Measurements from ENCODE around the gene TEX30.

TEX30 gene

GRCh38 chr13:102777736-102778135, 4.2 kb upstream of the TEX30 start:
- WGBS, 2 donors (ENCODE audit: extremely low coverage in 2 of 2, insufficient read length in 2 of 2, insufficient replicate concordance in 1 of 2): no CpG with 5 or more reads among the region's 3 CpGs
- H2BK5ac ChIP-seq (ENCODE audit: low read length): no peak overlapping the region
- DNase-seq (ENCODE audit: low spot score): no peak
- no peak overlapping the region for H3K27ac ChIP-seq (replicated peaks; ENCODE audit: low read length)
- no peak overlapping the region for H2AFZ ChIP-seq (ENCODE audit: low read length)
- H3K79me1 ChIP-seq (ENCODE audit: low read depth, low read length): peaks cover 6% of the 10 kb centered on the region
- no peak overlapping the region for H3K4me2 ChIP-seq (ENCODE audit: insufficient read depth, low read length, poor library complexity, severe bottlenecking)
- no peak overlapping the region for H2BK12ac ChIP-seq (ENCODE audit: low read length)
- H3K14ac ChIP-seq (ENCODE audit: low read length): no peak overlapping the region
- H2BK120ac ChIP-seq (ENCODE audit: low read depth, low read length): no peak overlapping the region
- H3K9ac ChIP-seq (ENCODE audit: low read depth, low read length, poor library complexity): no peak overlapping the region
- H4K8ac ChIP-seq (ENCODE audit: low read depth, low read length): no peak overlapping the region
- H3K4me3 ChIP-seq (ENCODE audit: low read length in 2 of 2): no peak overlapping the region
- H2BK15ac ChIP-seq (ENCODE audit: low read length): no peak overlapping the region
- no peak overlapping the region for H4K91ac ChIP-seq (ENCODE audit: low read depth, low read length, poor library complexity)
- no peak overlapping the region for H2AK5ac ChIP-seq (ENCODE audit: low read depth, low read length)
- H3K27me3 ChIP-seq (ENCODE audit: control insufficient read depth in 3 of 3, insufficient read depth in 3 of 3, low read depth in 1 of 3, low read length in 3 of 3): peaks cover 0 to 3% (median 0%) of the 10 kb centered on the region in 3 experiments
- H3K18ac ChIP-seq (ENCODE audit: low read length): no peak overlapping the region
- H3K36me3 ChIP-seq (replicated peaks in 1 of 2; ENCODE audit: control insufficient read depth in 2 of 2, insufficient read depth in 2 of 2, low read length in 2 of 2): peaks cover 0 to 11% of the 10 kb centered on the region in 2 donors
- H3K4me1 ChIP-seq (ENCODE audit: control insufficient read depth in 2 of 2, insufficient read depth in 1 of 2, low read depth in 1 of 2, low read length in 2 of 2): peaks cover 0 to 5% of the 10 kb centered on the region in 2 donors
- H3K9me3 ChIP-seq (replicated peaks in 1 of 2; ENCODE audit: control insufficient read depth in 2 of 2, insufficient read depth in 1 of 2, low read depth in 1 of 2, low read length in 2 of 2): peaks cover 6 to 11% of the 10 kb centered on the region in 2 donors
- H3K4ac ChIP-seq (ENCODE audit: low read length): no peak overlapping the region
- H3K23ac ChIP-seq (ENCODE audit: low read depth, low read length, poor library complexity): no peak overlapping the region

GRCh38 chr13:102776271-102776670, 2.7 kb upstream of the TEX30 start:
- no peak overlapping the region for H3K4me3 ChIP-seq (ENCODE audit: low read length in 2 of 2)
- H2BK15ac ChIP-seq (ENCODE audit: low read length): no peak overlapping the region
- H3K36me3 ChIP-seq (replicated peaks in 1 of 2; ENCODE audit: control insufficient read depth in 2 of 2, insufficient read depth in 2 of 2, low read length in 2 of 2): no peaks in the 10 kb centered on the region
- H2AFZ ChIP-seq (ENCODE audit: low read length): no peak overlapping the region
- no peak for DNase-seq (ENCODE audit: low spot score)
- no peak overlapping the region for H3K4me2 ChIP-seq (ENCODE audit: insufficient read depth, low read length, poor library complexity, severe bottlenecking)
- H3K4ac ChIP-seq (ENCODE audit: low read length): no peak overlapping the region
- H3K27ac ChIP-seq (replicated peaks; ENCODE audit: low read length): no peak overlapping the region
- H3K14ac ChIP-seq (ENCODE audit: low read length): no peak overlapping the region
- H3K27me3 ChIP-seq (ENCODE audit: control insufficient read depth in 3 of 3, insufficient read depth in 3 of 3, low read depth in 1 of 3, low read length in 3 of 3): peaks cover 0 to 3% (median 0%) of the 10 kb centered on the region in 3 experiments
- WGBS, 2 donors (ENCODE audit: extremely low coverage in 2 of 2, insufficient read length in 2 of 2, insufficient replicate concordance in 1 of 2): no CpG with 5 or more reads among the region's 2 CpGs
- no peak overlapping the region for H3K9ac ChIP-seq (ENCODE audit: low read depth, low read length, poor library complexity)
- H3K18ac ChIP-seq (ENCODE audit: low read length): no peak overlapping the region
- H3K79me1 ChIP-seq (ENCODE audit: low read depth, low read length): peaks cover 5% of the 10 kb centered on the region
- no peak overlapping the region for H2BK12ac ChIP-seq (ENCODE audit: low read length)
- peaks cover 0 to 7% of the 10 kb centered on the region in 2 donors for H3K4me1 ChIP-seq (ENCODE audit: control insufficient read depth in 2 of 2, insufficient read depth in 1 of 2, low read depth in 1 of 2, low read length in 2 of 2)
- H3K23ac ChIP-seq (ENCODE audit: low read depth, low read length, poor library complexity): no peak overlapping the region
- no peak overlapping the region for H2BK5ac ChIP-seq (ENCODE audit: low read length)
- H2BK120ac ChIP-seq (ENCODE audit: low read depth, low read length): no peak overlapping the region
- H3K9me3 ChIP-seq (replicated peaks in 1 of 2; ENCODE audit: control insufficient read depth in 2 of 2, insufficient read depth in 1 of 2, low read depth in 1 of 2, low read length in 2 of 2): peaks cover 0 to 3% of the 10 kb centered on the region in 2 donors
- no peak overlapping the region for H4K91ac ChIP-seq (ENCODE audit: low read depth, low read length, poor library complexity)
- no peak overlapping the region for H4K8ac ChIP-seq (ENCODE audit: low read depth, low read length)
- no peak overlapping the region for H2AK5ac ChIP-seq (ENCODE audit: low read depth, low read length)

GRCh38 chr13:102774591-102775520, 1.3 kb upstream of the TEX30 start:
- H4K8ac ChIP-seq (ENCODE audit: low read depth, low read length): peak overlapping the region; percentile 89
- no peak overlapping the region for H3K18ac ChIP-seq (ENCODE audit: low read length)
- no peaks in the 10 kb centered on the region for H3K36me3 ChIP-seq (replicated peaks in 1 of 2; ENCODE audit: control insufficient read depth in 2 of 2, insufficient read depth in 2 of 2, low read length in 2 of 2)
- H3K23ac ChIP-seq (ENCODE audit: low read depth, low read length, poor library complexity): no peak overlapping the region
- peaks cover 0 to 3% of the 10 kb centered on the region in 2 donors for H3K9me3 ChIP-seq (replicated peaks in 1 of 2; ENCODE audit: control insufficient read depth in 2 of 2, insufficient read depth in 1 of 2, low read depth in 1 of 2, low read length in 2 of 2)
- no CpG with 5 or more reads among the region's 14 CpGs for WGBS, 2 donors (ENCODE audit: extremely low coverage in 2 of 2, insufficient read length in 2 of 2, insufficient replicate concordance in 1 of 2)
- H3K79me1 ChIP-seq (ENCODE audit: low read depth, low read length): peaks cover 5% of the 10 kb centered on the region
- DNase-seq (ENCODE audit: low spot score): no peak
- H2BK5ac ChIP-seq (ENCODE audit: low read length): no peak overlapping the region
- peak overlapping the region; percentile 30 for H2AFZ ChIP-seq (ENCODE audit: low read length)
- no peak overlapping the region for H3K27ac ChIP-seq (replicated peaks; ENCODE audit: low read length)
- no peak overlapping the region for H3K4me2 ChIP-seq (ENCODE audit: insufficient read depth, low read length, poor library complexity, severe bottlenecking)
- peak overlapping the region; percentile 25 for H3K14ac ChIP-seq (ENCODE audit: low read length)
- H2BK15ac ChIP-seq (ENCODE audit: low read length): no peak overlapping the region
- no peak overlapping the region for H2BK12ac ChIP-seq (ENCODE audit: low read length)
- peak overlapping the region; percentile 2 for H2AK5ac ChIP-seq (ENCODE audit: low read depth, low read length)
- no peak overlapping the region for H3K4me3 ChIP-seq (ENCODE audit: low read length in 2 of 2)
- H2BK120ac ChIP-seq (ENCODE audit: low read depth, low read length): no peak overlapping the region
- H3K9ac ChIP-seq (ENCODE audit: low read depth, low read length, poor library complexity): no peak overlapping the region
- H3K4me1 ChIP-seq (ENCODE audit: control insufficient read depth in 2 of 2, insufficient read depth in 1 of 2, low read depth in 1 of 2, low read length in 2 of 2): peaks cover 0 to 7% of the 10 kb centered on the region in 2 donors
- no peak overlapping the region for H3K4ac ChIP-seq (ENCODE audit: low read length)
- H3K27me3 ChIP-seq (ENCODE audit: control insufficient read depth in 3 of 3, insufficient read depth in 3 of 3, low read depth in 1 of 3, low read length in 3 of 3): peaks cover 0 to 3% (median 0%) of the 10 kb centered on the region in 3 experiments
- H4K91ac ChIP-seq (ENCODE audit: low read depth, low read length, poor library complexity): no peak overlapping the region

- H3K4me3 ChIP-seq (ENCODE audit: low read length in 2 of 2): peak overlapping the region in 1 of 2 donors; percentile 73
- no peak overlapping the region for H3K23ac ChIP-seq (ENCODE audit: low read depth, low read length, poor library complexity)
- H2BK5ac ChIP-seq (ENCODE audit: low read length): no peak overlapping the region
- peak overlapping the region; percentile 36 for H2BK12ac ChIP-seq (ENCODE audit: low read length)
- no peak overlapping the region for H4K91ac ChIP-seq (ENCODE audit: low read depth, low read length, poor library complexity)
- peak overlapping the region; percentile 30 for H2AFZ ChIP-seq (ENCODE audit: low read length)
- H3K4me1 ChIP-seq (ENCODE audit: control insufficient read depth in 2 of 2, insufficient read depth in 1 of 2, low read depth in 1 of 2, low read length in 2 of 2): peaks cover 0 to 7% of the 10 kb centered on the region in 2 donors
- peaks cover 5% of the 10 kb centered on the region for H3K79me1 ChIP-seq (ENCODE audit: low read depth, low read length)
- peak overlapping the region; percentile 53 for H3K9ac ChIP-seq (ENCODE audit: low read depth, low read length, poor library complexity)
- no peak overlapping the region for H2BK120ac ChIP-seq (ENCODE audit: low read depth, low read length)
- no peaks in the 10 kb centered on the region for H3K36me3 ChIP-seq (replicated peaks in 1 of 2; ENCODE audit: control insufficient read depth in 2 of 2, insufficient read depth in 2 of 2, low read length in 2 of 2)
- H3K4ac ChIP-seq (ENCODE audit: low read length): no peak overlapping the region
- H2BK15ac ChIP-seq (ENCODE audit: low read length): no peak overlapping the region
- peaks cover 0 to 3% of the 10 kb centered on the region in 2 donors for H3K9me3 ChIP-seq (replicated peaks in 1 of 2; ENCODE audit: control insufficient read depth in 2 of 2, insufficient read depth in 1 of 2, low read depth in 1 of 2, low read length in 2 of 2)
- H4K8ac ChIP-seq (ENCODE audit: low read depth, low read length): peak overlapping the region; percentile 89
- H3K27ac ChIP-seq (replicated peaks; ENCODE audit: low read length): no peak overlapping the region
- H3K27me3 ChIP-seq (ENCODE audit: control insufficient read depth in 3 of 3, insufficient read depth in 3 of 3, low read depth in 1 of 3, low read length in 3 of 3): peaks cover 0 to 3% (median 0%) of the 10 kb centered on the region in 3 experiments
- H3K4me2 ChIP-seq (ENCODE audit: insufficient read depth, low read length, poor library complexity, severe bottlenecking): no peak overlapping the region
- H3K18ac ChIP-seq (ENCODE audit: low read length): peak overlapping the region; percentile 4
- H3K14ac ChIP-seq (ENCODE audit: low read length): peak overlapping the region; percentile 25
- H2AK5ac ChIP-seq (ENCODE audit: low read depth, low read length): peak overlapping the region; percentile 2
- WGBS, 2 donors (ENCODE audit: extremely low coverage in 2 of 2, insufficient read length in 2 of 2, insufficient replicate concordance in 1 of 2): no CpG with 5 or more reads among the region's 27 CpGs
- DNase-seq (ENCODE audit: low spot score): no peak
Measured at GRCh38 chr13:102774214-102774568, 605 bp upstream of the TEX30 start.

Data from neuronal stem cell (in vitro differentiated cells).